GM21717 (cell line): Measurements from ENCODE around the gene CNOT6L.
"Not testable (repeated sequence)": the region's sequence is repeated elsewhere in the genome, so short reads cannot be mapped to it uniquely, and the experiment has no call there.

Experiments
- ATAC-seq: cut with Tn5 transposase; IDR thresholded peaks from one replicate; pipeline ENCODE4 v1.9.1; 2021; ENCODE audit warnings: mild to moderate bottlenecking, moderate library complexity; ENCODE audit not compliant: unreplicated experiment

Gene CNOT6L

DNA sequence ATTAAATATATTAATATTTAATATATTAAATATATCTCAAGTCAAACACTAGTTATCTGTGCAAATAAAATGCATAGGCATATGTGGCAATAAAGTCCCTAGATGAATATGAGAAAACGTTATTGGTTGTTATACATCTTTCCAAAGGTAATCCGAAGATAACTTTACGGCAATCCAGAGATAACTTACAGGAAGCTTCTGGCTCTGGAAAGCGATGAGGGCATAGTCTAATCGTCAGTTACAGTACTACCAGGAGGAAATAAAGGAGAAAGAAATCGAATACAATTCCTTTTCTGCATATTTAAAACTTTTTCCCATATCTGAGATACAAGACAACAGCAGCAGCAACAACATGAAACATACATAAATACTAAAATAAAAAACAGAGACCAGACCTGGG is 35.3 kb downstream of the CNOT6L start:
- no peak for ATAC-seq

- ATAC-seq, result no peak
Measured at GRCh38 chr4:77782102-77782835, 36.9 kb downstream of the CNOT6L start.

DNA sequence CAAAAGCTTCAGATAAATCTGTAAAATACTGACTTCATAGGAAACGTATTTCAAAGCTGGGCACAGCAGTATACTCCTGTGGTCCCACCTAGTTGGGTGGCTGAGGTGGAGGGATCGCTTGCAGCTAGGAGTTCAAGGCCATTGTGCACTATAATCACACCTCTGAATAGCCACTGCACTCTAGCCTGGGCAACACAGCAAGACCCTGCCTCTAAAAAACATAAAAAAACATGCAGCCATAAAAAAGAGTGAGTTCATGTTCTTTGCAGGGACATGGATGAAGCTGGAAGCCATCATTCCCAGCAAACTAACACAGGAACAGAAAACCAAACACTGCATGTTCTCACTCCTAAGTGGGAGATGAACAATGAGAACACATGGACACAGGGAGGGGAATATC is 38.4 kb downstream of the CNOT6L start:
- not testable (repeated sequence) for ATAC-seq

- ATAC-seq, result no peak
Measured at GRCh38 chr4:77777135-77777807, 41.9 kb downstream of the CNOT6L start.

DNA sequence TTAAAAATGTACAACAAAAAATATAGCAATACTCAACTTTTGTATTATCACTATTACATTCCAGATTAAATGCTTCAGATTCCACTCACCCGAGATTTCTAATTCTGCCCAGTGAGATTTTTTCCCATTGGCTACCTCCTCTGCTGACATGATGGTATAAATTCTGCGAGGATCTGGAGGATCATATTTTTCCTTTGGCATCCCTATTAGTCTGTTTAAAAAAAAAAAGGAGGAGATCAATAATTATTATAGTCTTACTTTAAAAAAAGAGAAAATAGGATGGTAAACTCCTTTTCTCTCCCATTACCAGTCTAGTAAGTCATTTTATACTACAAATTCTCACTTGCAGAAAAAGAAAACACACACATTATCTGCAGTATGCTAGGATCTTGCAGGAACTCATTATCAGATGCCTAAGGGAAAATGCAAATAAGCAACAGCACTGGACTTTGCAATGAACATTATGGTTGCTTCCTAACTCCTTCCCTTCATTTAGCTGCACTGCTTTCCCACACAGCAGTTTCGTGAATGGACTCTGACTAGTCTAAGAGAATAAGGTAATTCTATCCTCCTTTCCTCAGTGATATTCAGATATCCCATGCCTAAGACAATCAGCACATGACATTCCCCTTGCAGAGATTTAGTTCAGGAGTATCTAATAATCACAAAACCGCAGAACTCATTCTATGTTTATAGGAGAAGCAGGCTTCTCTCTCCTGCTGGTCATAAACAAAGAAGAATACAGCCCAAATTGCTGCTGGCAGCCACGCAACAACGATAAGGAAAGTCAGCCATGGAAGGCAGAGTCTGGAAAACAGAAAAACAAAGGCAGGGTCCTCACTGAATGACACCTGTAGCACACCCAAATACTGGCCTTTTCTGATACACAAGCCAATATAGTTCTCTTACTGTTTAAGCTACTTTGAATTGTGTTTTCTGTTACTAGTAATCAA is 42.7 kb downstream of the CNOT6L start:
- no peak for ATAC-seq

GRCh38 chr4:77773101-77773500 is 46.1 kb downstream of the CNOT6L start:
- no peak for ATAC-seq

DNA sequence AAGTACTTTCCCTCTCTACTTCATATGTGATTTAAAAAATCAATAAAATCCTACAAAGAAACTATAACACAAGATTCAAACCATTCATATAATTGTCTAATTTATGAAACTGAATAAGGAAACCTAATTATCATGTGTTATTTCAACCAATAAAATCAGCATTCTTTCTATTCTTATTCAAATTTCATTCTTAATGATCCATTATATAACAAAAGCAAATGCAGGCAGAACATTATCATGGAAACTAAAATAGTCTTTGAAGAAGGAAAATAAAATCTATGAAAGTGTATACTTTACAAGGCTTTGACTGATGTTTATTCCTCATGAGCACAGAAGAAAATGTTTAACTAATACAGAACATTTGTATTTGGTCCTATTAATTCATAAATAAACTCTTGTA is 47.6 kb downstream of the CNOT6L start:
- ATAC-seq, result no peak

- no peak for ATAC-seq
Measured at GRCh38 chr4:77765720-77766119, 53.4 kb downstream of the CNOT6L start.

- no peak for ATAC-seq
Measured at GRCh38 chr4:77762531-77762930, 56.6 kb downstream of the CNOT6L start.

DNA sequence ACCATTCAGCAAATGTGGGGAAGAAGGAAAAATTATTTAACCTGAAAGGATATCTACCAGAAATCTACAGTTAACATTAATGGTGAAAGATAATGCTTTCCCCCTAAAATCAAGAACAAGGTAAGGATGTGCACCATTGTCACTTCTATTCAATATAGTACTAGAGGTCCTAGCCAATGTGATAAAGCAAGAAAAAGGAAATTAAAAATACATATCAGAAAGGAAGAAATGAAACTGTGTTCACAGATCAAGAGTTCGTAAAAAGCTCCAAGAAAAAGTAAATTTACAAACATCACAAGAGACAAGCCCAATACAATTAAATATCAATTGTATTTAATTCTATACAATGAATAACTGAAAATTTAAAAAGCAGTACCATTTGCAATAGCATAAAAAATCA is 57.6 kb downstream of the CNOT6L start:
- ATAC-seq, result no peak

DNA sequence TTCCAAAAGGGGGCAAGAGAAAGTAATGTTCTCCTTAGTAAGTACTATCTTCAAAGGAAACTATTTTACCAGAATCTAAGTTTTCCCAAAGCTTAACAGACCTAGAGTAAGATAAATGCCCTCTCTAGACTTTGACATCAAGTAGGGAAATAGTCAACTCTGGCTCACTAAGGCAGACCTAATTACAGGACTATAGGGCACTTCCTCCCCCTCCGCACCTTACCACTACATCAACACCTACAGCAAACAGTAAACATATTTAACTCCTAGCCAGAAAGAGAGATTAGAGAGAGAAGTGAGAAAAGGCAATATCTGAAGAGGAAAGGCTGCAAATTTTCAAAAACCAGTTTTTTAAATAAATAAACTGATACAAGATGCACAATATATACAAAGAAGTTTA is 60.4 kb downstream of the CNOT6L start:
- ATAC-seq, result no peak

DNA sequence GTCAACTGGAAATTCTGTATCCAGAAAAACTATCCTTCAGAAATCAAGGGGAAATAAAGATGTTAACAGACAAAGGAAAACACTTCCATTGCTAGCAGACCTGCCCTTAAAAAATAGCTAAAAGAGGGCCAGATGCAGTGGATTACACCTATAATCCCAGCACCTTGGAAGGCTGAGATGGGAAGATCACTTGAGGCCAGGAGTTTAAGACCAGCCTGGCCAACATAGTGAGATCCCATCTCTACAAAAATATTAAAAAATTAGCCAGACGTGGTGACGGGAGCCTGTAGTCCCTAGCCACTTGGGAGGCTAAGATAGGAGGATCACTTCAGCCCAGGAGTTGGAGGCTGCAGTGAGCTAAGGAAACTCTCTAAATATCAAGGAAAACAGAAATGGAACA is 67.4 kb downstream of the CNOT6L start:
- no peak for ATAC-seq

DNA sequence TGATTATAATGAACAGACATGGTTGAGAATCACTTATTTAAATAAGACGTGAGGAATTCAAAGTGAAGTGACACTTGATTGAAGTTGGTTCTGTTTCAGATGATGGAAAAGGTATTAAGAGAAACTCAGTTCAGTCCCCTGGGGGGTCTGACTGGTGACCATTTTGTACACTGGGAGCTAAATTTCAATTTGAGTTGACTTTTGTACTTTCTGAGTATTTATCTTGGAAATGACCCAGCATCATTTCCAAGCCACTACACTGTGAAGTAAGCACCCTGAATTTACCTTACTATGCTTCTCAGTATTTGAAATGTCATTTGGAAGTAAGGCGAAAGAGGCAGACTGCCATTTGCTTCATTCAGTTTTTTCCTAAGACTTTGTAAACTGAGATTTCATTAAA is 73.4 kb downstream of the CNOT6L start:
- no peak for ATAC-seq

GRCh38 chr4:77742054-77742453 is 77.1 kb downstream of the CNOT6L start:
- no peak for ATAC-seq

GRCh38 chr4:77740480-77740879 is 78.7 kb downstream of the CNOT6L start:
- ATAC-seq, result no peak

DNA sequence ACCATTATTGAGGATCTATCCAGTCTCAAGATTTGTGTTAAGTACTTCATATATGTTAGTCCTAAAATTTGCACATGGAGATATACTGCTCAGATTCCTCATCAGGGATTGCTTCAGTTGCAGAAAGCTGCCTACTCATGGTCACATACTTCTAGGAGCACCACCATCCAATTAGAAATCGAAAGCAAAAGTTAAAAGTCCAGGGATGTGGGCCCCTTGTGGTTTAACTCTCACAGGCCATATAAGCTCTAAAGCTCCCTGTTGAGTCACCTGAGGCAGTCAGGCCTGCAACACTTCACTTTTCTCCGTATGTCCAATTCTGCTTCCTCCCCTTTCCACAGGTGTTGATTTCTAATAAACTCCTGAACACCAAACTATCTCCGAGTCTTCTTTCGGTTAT is 84.2 kb downstream of the CNOT6L start:
- peak; percentile 99 for ATAC-seq

DNA sequence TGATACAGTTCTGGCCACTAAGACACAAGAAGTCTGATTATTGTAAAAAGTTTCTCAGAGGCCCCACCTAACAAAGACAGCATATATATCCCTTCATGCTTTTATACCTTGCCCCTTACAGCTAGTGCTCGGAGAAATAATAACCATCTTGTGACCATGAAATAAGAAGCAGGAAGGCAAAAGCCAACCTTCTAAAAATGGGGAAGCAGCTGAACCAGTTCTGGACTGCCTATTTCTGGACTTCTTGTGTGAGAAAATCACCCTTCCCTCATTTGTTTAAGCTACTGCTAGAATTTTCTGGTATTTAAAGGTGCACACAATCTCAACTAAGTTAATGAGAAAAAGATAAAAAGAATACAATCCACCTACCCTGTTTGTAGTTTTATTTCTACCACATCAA is 87.5 kb downstream of the CNOT6L start:
- no peak for ATAC-seq

- ATAC-seq, result no peak
Measured at GRCh38 chr4:77728420-77728819, 90.7 kb downstream of the CNOT6L start.

DNA sequence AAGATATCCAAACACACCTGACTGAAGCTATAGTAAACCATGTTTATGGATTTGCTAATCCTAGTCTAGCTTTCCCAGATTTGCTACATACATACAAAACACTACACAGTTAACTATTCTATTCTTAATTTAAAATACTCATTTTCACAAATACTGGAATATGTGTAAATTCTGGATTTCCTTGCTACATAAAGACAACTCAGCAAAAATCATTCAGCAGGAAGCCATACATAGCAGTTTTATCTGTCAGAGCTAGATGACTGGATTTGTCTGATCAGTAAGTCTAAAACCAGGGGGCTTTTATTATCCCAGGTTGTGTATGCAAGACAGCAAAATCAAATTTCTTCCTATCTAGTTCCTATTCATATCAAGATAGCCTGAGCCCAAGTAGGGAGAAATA is 98.1 kb downstream of the CNOT6L start:
- no peak for ATAC-seq

GRCh38 chr4:77718500-77718899 is 100.7 kb downstream of the CNOT6L start:
- not testable (repeated sequence) for ATAC-seq

DNA sequence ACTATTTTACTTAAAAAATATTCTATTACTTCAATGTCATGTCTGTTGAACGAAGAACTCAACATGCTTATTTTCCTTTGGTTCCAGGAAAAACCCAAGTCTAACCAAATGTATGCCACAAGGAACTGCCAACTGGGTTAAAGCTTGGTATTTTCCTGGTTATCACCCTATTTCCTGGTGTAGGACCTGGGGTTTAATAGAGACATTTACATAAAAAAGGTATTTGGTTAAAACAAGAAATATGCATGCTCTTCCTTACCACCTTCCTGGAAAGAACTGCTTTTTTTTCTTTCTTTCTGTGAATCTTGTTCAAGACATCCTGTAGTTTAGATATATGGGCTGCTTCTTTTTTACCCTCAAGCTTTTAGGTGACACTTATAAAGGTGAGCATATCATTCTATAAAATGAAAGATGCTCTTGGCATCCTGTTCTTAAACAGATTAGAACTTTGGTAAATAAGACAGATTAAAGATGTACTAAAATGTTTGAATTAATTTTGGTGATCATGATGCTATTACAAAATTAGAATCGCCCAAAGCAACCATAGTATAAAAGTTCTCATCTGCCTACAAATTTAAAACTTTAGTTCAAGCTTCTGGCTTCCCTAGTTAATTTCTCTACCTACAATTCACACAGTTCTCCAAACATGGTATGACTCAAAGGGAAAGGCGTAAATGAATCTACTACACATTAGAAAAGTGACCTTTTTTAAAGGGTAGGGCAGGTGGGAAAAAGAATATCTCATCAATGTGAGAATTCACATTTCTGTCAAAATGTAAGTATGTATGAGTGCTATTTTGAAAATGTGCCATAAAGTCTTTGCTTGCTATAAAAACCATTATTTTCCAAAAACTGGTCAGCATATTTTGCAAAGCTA is 103.5 kb downstream of the CNOT6L start:
- ATAC-seq, result no peak
